OCI-LY7 (cell line): Measurements from ENCODE around the gene FADS3.

Source experiments
- CTCF ChIP-seq: fragments of 200-600 bp; sonication (generic); conservative IDR thresholded peaks from 2 replicates; pipeline ENCODE4 v1.5.1; 2014; ENCODE audit warnings: mild to moderate bottlenecking, antibody characterized with exemption, low read length, moderate library complexity, mixed read lengths
- EZH2phosphoT487 ChIP-seq: fragments of 200-600 bp; sonication (generic); IDR thresholded peaks from 2 replicates; pipeline ENCODE4 v1.6.1; 2018; ENCODE audit warnings: low read depth, borderline replicate concordance, mild to moderate bottlenecking, mixed run types, antibody characterized with exemption, low read length, moderate library complexity, mixed read lengths

DNA sequence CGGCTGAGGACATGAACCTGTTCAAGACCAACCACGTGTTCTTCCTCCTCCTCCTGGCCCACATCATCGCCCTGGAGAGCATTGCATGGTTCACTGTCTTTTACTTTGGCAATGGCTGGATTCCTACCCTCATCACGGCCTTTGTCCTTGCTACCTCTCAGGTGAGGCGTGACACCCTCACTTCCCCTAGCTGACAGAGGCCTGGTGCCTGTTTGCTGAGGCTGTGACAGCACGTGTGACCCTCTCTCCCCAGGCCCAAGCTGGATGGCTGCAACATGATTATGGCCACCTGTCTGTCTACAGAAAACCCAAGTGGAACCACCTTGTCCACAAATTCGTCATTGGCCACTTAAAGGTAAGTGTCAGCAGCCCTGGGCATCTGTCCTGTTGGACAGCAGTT lies 51.0 kb downstream of the FADS3 start:
- TF ChIP-seq CTCF (no peak), EZH2phosphoT487 (no peak)
